Measurements from ENCODE around the gene APCDD1L. TPM values are rescaled to one million over a fixed set of nuclear protein-coding genes. Genes with fewer than 3 reads are reported as not detected.

The APCDD1L gene
- polyA plus RNA-seq, 1 donor from 2014 or later, result not detected

- no peak for TF ChIP-seq MXI1 (conservative IDR thresholded peaks at IDR 0.05; ENCODE audit: poor library complexity, severe bottlenecking)
- no peak for TF ChIP-seq REST (IDR thresholded peaks at IDR 0.05; ENCODE audit: borderline replicate concordance)
- TF ChIP-seq CTCF (IDR thresholded peaks at IDR 0.05; ENCODE audit: poor library complexity, severe bottlenecking), result no peak
- no peak for TF ChIP-seq POLR2AphosphoS5 (IDR thresholded peaks at IDR 0.05)
- TF ChIP-seq EP300 (conservative IDR thresholded peaks at IDR 0.05; ENCODE audit: poor library complexity, severe bottlenecking), result no peak
- TF ChIP-seq RAD21 (conservative IDR thresholded peaks at IDR 0.05), result no peak
- TF ChIP-seq SMC3 (conservative IDR thresholded peaks at IDR 0.05; ENCODE audit: poor library complexity), result no peak
- TF ChIP-seq TAF1 (IDR thresholded peaks at IDR 0.05; ENCODE audit: low read depth), result no peak
- no peak for TF ChIP-seq EZH2 (IDR thresholded peaks at IDR 0.05; ENCODE audit: borderline replicate concordance, insufficient read depth, low read length, poor library complexity, severe bottlenecking)
- H3K27me3 ChIP-seq (ENCODE audit: insufficient read depth, low read depth, low read length), result no peaks in the 10 kb centered on the region
- no peak overlapping the region for H3K4me2 ChIP-seq (ENCODE audit: low read length)
- peaks cover 4% of the 10 kb centered on the region for H3K9me3 ChIP-seq (ENCODE audit: low read length)
- H2AFZ ChIP-seq (ENCODE audit: low read depth, low read length), result no peak overlapping the region
- H4K20me1 ChIP-seq (ENCODE audit: insufficient read depth), result no peaks in the 10 kb centered on the region
- H3K36me3 ChIP-seq (ENCODE audit: insufficient read depth, low read length), result no peaks in the 10 kb centered on the region
- H3K4me3 ChIP-seq (ENCODE audit: low read length), result no peak overlapping the region
- no peak overlapping the region for H3K9ac ChIP-seq (ENCODE audit: low read length)
- no peaks in the 10 kb centered on the region for H3K79me2 ChIP-seq (replicated peaks; ENCODE audit: insufficient read depth, low read length)
- H3F3A ChIP-seq (ENCODE audit: insufficient read depth, low read length, poor library complexity, severe bottlenecking), result no peaks in the 10 kb centered on the region
- no peaks in the 10 kb centered on the region for H3K9me2 ChIP-seq (ENCODE audit: insufficient read depth, low read length)
- no peak overlapping the region for H3K27ac ChIP-seq (ENCODE audit: low read length)
Observed at GRCh38 chr20:58536289-58536688, 21.1 kb upstream of the APCDD1L start.

GRCh38 chr20:58531657-58532056, 16.5 kb upstream of the APCDD1L start:
- Histone ChIP-seq H4K20me1 (ENCODE audit: insufficient read depth) (no peaks in the 10 kb centered on the region), H3K4me3 (ENCODE audit: low read length) (no peak overlapping the region), H3K79me2 (replicated peaks; ENCODE audit: insufficient read depth, low read length) (no peaks in the 10 kb centered on the region), H3F3A (ENCODE audit: insufficient read depth, low read length, poor library complexity, severe bottlenecking) (no peaks in the 10 kb centered on the region), H2AFZ (ENCODE audit: low read depth, low read length) (no peak overlapping the region), H3K9ac (ENCODE audit: low read length) (no peak overlapping the region), H3K9me2 (ENCODE audit: insufficient read depth, low read length) (no peaks in the 10 kb centered on the region), H3K27me3 (ENCODE audit: insufficient read depth, low read depth, low read length) (no peaks in the 10 kb centered on the region), H3K36me3 (ENCODE audit: insufficient read depth, low read length) (no peaks in the 10 kb centered on the region), H3K9me3 (ENCODE audit: low read length) (peaks cover 7% of the 10 kb centered on the region), H3K4me2 (ENCODE audit: low read length) (no peak overlapping the region), H3K27ac (ENCODE audit: low read length) (no peak overlapping the region)
- TF ChIP-seq SMC3 (conservative IDR thresholded peaks at IDR 0.05; ENCODE audit: poor library complexity), result no peak

GRCh38 chr20:58531063-58531462, 15.9 kb upstream of the APCDD1L start:
- no peak overlapping the region for H3K4me2 ChIP-seq (ENCODE audit: low read length)
- no peaks in the 10 kb centered on the region for H4K20me1 ChIP-seq (ENCODE audit: insufficient read depth)
- H3K9me2 ChIP-seq (ENCODE audit: insufficient read depth, low read length), result no peaks in the 10 kb centered on the region
- no peak overlapping the region for H3K9ac ChIP-seq (ENCODE audit: low read length)
- no peaks in the 10 kb centered on the region for H3K36me3 ChIP-seq (ENCODE audit: insufficient read depth, low read length)
- H3K27me3 ChIP-seq (ENCODE audit: insufficient read depth, low read depth, low read length), result no peaks in the 10 kb centered on the region
- H3K4me3 ChIP-seq (ENCODE audit: low read length), result no peak overlapping the region
- TF ChIP-seq EZH2 (IDR thresholded peaks at IDR 0.05; ENCODE audit: borderline replicate concordance, insufficient read depth, low read length, poor library complexity, severe bottlenecking), result no peak
- TF ChIP-seq SMC3 (conservative IDR thresholded peaks at IDR 0.05; ENCODE audit: poor library complexity), result no peak
- TF ChIP-seq REST (IDR thresholded peaks at IDR 0.05; ENCODE audit: borderline replicate concordance), result no peak
- TF ChIP-seq RAD21 (conservative IDR thresholded peaks at IDR 0.05), result no peak
- TF ChIP-seq POLR2AphosphoS5 (IDR thresholded peaks at IDR 0.05), result no peak
- no peak for TF ChIP-seq EP300 (conservative IDR thresholded peaks at IDR 0.05; ENCODE audit: poor library complexity, severe bottlenecking)
- TF ChIP-seq CTCF (IDR thresholded peaks at IDR 0.05; ENCODE audit: poor library complexity, severe bottlenecking), result no peak
- no peak for TF ChIP-seq MXI1 (conservative IDR thresholded peaks at IDR 0.05; ENCODE audit: poor library complexity, severe bottlenecking)
- TF ChIP-seq TAF1 (IDR thresholded peaks at IDR 0.05; ENCODE audit: low read depth), result no peak
- no peaks in the 10 kb centered on the region for H3F3A ChIP-seq (ENCODE audit: insufficient read depth, low read length, poor library complexity, severe bottlenecking)
- H3K9me3 ChIP-seq (ENCODE audit: low read length), result peaks cover 11% of the 10 kb centered on the region
- no peak overlapping the region for H2AFZ ChIP-seq (ENCODE audit: low read depth, low read length)
- no peak overlapping the region for H3K27ac ChIP-seq (ENCODE audit: low read length)
- no peaks in the 10 kb centered on the region for H3K79me2 ChIP-seq (replicated peaks; ENCODE audit: insufficient read depth, low read length)

All from neural cell (in vitro differentiated cells).